NT2/D1 (cell line): ENCODE data around the gene SOX15.

Source experiments
- DNase-seq: peaks from one replicate; pipeline ENCODE4 v3.0.0-alpha.2; 2011; ENCODE audit warnings: low read depth, low spot score
- H3K27me3 ChIP-seq: 2 replicates; pipeline ENCODE4 v1.6.0; 2011; ENCODE audit warnings: mild to moderate bottlenecking; ENCODE audit not compliant: insufficient read length, insufficient read depth
- H3K36me3 ChIP-seq: 2 replicates; pipeline ENCODE4 v1.6.1; 2011; ENCODE audit warnings: mild to moderate bottlenecking, low read length, mixed read lengths; ENCODE audit not compliant: insufficient read depth, insufficient read length
- H3K4me1 ChIP-seq: 2 replicates; pipeline ENCODE4 v1.5.1; 2011; ENCODE audit not compliant: insufficient read depth, insufficient read length
- H3K4me3 ChIP-seq: 2 replicates; pipeline ENCODE4 v1.5.1; 2011; ENCODE audit warnings: low read depth; ENCODE audit not compliant: insufficient read length
- H3K9ac ChIP-seq: 2 replicates; pipeline ENCODE4 v1.6.0; 2011; ENCODE audit warnings: low read depth; ENCODE audit not compliant: insufficient read length
- H3K9me3 ChIP-seq: 2 replicates; pipeline ENCODE4 v1.5.1; 2011; ENCODE audit warnings: mild to moderate bottlenecking, low read length; ENCODE audit not compliant: insufficient read depth
- SUZ12 ChIP-seq: IDR thresholded peaks from 2 replicates; pipeline ENCODE4 v1.6.1; 2011; ENCODE audit not compliant: insufficient read length, insufficient read depth; ENCODE audit errors: extremely low read depth
- YY1 ChIP-seq: IDR thresholded peaks from 2 replicates; pipeline ENCODE4 v1.6.1; 2011; ENCODE audit not compliant: insufficient read length, insufficient read depth
- ZNF274 ChIP-seq: IDR thresholded peaks from 2 replicates; pipeline ENCODE4 v1.6.1; 2011; ENCODE audit warnings: mild to moderate bottlenecking, low read depth, low read length

Gene SOX15

GRCh38 chr17:7551396-7551795 lies 38.5 kb downstream of the SOX15 start:
- Histone ChIP-seq H3K9ac (no peak overlapping the region), H3K4me3 (no peak overlapping the region), H3K4me1 (no peaks in the 10 kb centered on the region), H3K36me3 (no peaks in the 10 kb centered on the region), H3K9me3 (no peaks in the 10 kb centered on the region), H3K27me3 (no peaks in the 10 kb centered on the region)
- TF ChIP-seq SUZ12, result no peak
- no peak for DNase-seq

- no peak for DNase-seq
- Histone ChIP-seq H3K4me1 (no peaks in the 10 kb centered on the region), H3K9me3 (no peaks in the 10 kb centered on the region)
These were observed 39.5 kb downstream of the SOX15 start for GRCh38 chr17:7550344-7550743.

GRCh38 chr17:7549401-7550055 lies 40.4 kb downstream of the SOX15 start:
- H3K36me3 ChIP-seq, result no peaks in the 10 kb centered on the region
- no peaks in the 10 kb centered on the region for H3K27me3 ChIP-seq
- no peaks in the 10 kb centered on the region for H3K4me1 ChIP-seq
- H3K9me3 ChIP-seq, result no peaks in the 10 kb centered on the region
- no peak overlapping the region for H3K9ac ChIP-seq
- no peak overlapping the region for H3K4me3 ChIP-seq
- TF ChIP-seq YY1 (no peak), SUZ12 (no peak)
- no peak for DNase-seq

More at GRCh38 chr17:7550344-7550743, 39.5 kb downstream of the SOX15 start:
- H3K9ac ChIP-seq, result no peak overlapping the region
- TF ChIP-seq YY1 (no peak), SUZ12 (no peak), ZNF274 (no peak)
- H3K36me3 ChIP-seq, result no peaks in the 10 kb centered on the region
- no peak overlapping the region for H3K4me3 ChIP-seq
- no peaks in the 10 kb centered on the region for H3K27me3 ChIP-seq

GRCh38 chr17:7548585-7549400 lies 41.1 kb downstream of the SOX15 start, which contains the start of gene TNFSF12:
Gene TNFSF12 (plus strand): TSS chr17:7549058. CDS start chr17:7549154, 96 bp downstream.
- no peak for TF ChIP-seq YY1
- no peak for TF ChIP-seq ZNF274
- no peak for TF ChIP-seq SUZ12
- no peaks in the 10 kb centered on the region for H3K27me3 ChIP-seq
- H3K36me3 ChIP-seq, result no peaks in the 10 kb centered on the region
- DNase-seq, result no peak
- H3K9me3 ChIP-seq, result no peaks in the 10 kb centered on the region
- no peaks in the 10 kb centered on the region for H3K4me1 ChIP-seq
- H3K4me3 ChIP-seq, result peak within 1 kb of the TSS; percentile 41
- peak within 1 kb of the TSS; percentile 51 for H3K9ac ChIP-seq

- H3K36me3 ChIP-seq, result no peaks in the 10 kb centered on the region
- no peak overlapping the region for H3K9ac ChIP-seq
- no peak for TF ChIP-seq SUZ12
- TF ChIP-seq YY1, result no peak
- TF ChIP-seq ZNF274, result no peak
- no peak overlapping the region for H3K4me3 ChIP-seq
- no peaks in the 10 kb centered on the region for H3K9me3 ChIP-seq
- DNase-seq, result no peak
- no peaks in the 10 kb centered on the region for H3K27me3 ChIP-seq
- no peaks in the 10 kb centered on the region for H3K4me1 ChIP-seq
These were observed 45.0 kb downstream of the SOX15 start for GRCh38 chr17:7544911-7545310.

- no peak for DNase-seq
- TF ChIP-seq YY1, result no peak
- no peak for TF ChIP-seq ZNF274
- TF ChIP-seq SUZ12, result no peak
- H3K4me1 ChIP-seq, result no peaks in the 10 kb centered on the region
- H3K27me3 ChIP-seq, result no peaks in the 10 kb centered on the region
- no peak overlapping the region for H3K4me3 ChIP-seq
- peaks cover 19% of the 10 kb centered on the region; the same call in 1 of the 2 replicates for H3K9me3 ChIP-seq
- no peak overlapping the region for H3K9ac ChIP-seq
- H3K36me3 ChIP-seq, result no peaks in the 10 kb centered on the region
These were observed 48.7 kb downstream of the SOX15 start for GRCh38 chr17:7541074-7541621.

GRCh38 chr17:7538891-7539545 lies 50.9 kb downstream of the SOX15 start:
- H3K36me3 ChIP-seq, result no peaks in the 10 kb centered on the region
- DNase-seq, result no peak
- no peak overlapping the region for H3K9ac ChIP-seq
- no peak for TF ChIP-seq SUZ12
- TF ChIP-seq YY1, result no peak
- no peak for TF ChIP-seq ZNF274
- no peaks in the 10 kb centered on the region for H3K4me1 ChIP-seq
- no peaks in the 10 kb centered on the region for H3K27me3 ChIP-seq
- H3K4me3 ChIP-seq, result no peak overlapping the region
- H3K9me3 ChIP-seq, result peaks cover 19% of the 10 kb centered on the region; the same call in 1 of the 2 replicates
